Peyer's patch (tissue), 4 donors: ENCODE data around the gene THADA.

Experiments used
- CTCF ChIP-seq, 6 experiments: fragments of 450-650 bp in 4 of 6; fragments of 200-600 bp in 2 of 6; sonication (generic) in 1 of 6; IDR thresholded peaks; one replicate each; pipeline ENCODE4 v1.5.1; 2017 to 2019; ENCODE audit warnings: antibody characterized with exemption in 6 of 6, mild to moderate bottlenecking in 3 of 6, moderate library complexity in 1 of 6
- POLR2A ChIP-seq, 2 donors: fragments of 450-650 bp; IDR thresholded peaks; one replicate each; pipeline ENCODE4 v1.5.1; 2017; ENCODE audit warnings: antibody characterized with exemption in 2 of 2, mild to moderate bottlenecking in 2 of 2, moderate library complexity in 2 of 2

DNA sequence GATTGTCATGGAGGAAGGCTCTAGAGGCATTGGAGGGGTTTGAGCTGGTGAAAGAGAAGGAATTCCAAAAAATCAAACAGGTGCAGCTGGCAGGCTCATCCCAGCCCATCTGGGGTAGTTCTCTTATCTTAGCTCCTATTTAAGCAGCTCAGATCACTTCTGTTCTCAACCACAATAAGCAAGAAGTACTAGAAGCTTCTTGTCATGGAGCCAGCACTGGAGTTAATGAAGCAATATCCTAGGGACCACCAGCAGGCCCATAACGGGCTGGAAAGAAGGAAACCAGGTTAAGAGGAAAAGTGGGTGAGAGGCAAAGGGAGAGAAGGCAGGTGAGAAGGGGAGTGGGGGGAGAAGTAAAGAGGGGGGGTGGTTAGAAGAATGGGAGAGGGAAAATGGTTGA lies 268.7 kb downstream of the THADA start:
- TF ChIP-seq CTCF (IDR thresholded peaks at IDR 0.05) (no peak), POLR2A (IDR thresholded peaks at IDR 0.05) (no peak)
